ENCODE measurements around the gene DMD.

- TF ChIP-seq, protein P1, sequence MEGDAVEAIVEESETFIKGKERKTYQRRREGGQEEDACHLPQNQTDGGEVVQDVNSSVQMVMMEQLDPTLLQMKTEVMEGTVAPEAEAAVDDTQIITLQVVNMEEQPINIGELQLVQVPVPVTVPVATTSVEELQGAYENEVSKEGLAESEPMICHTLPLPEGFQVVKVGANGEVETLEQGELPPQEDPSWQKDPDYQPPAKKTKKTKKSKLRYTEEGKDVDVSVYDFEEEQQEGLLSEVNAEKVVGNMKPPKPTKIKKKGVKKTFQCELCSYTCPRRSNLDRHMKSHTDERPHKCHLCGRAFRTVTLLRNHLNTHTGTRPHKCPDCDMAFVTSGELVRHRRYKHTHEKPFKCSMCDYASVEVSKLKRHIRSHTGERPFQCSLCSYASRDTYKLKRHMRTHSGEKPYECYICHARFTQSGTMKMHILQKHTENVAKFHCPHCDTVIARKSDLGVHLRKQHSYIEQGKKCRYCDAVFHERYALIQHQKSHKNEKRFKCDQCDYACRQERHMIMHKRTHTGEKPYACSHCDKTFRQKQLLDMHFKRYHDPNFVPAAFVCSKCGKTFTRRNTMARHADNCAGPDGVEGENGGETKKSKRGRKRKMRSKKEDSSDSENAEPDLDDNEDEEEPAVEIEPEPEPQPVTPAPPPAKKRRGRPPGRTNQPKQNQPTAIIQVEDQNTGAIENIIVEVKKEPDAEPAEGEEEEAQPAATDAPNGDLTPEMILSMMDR (IDR thresholded peaks at IDR 0.05), result no peak
- no peak for TF ChIP-seq EZH2 (IDR thresholded peaks at IDR 0.05)
Measured at GRCh38 chrX:31114858-31115257, 2096.5 kb downstream of the DMD start.

Data from neural progenitor cell (in vitro differentiated cells).